HL-60 (cell line): ENCODE data around the gene ZNF423.

Experiments
- DNase-seq, 2 experiments: peaks; one replicate each; pipeline ENCODE4 v3.0.0-alpha.2; 2010 to 2020; ENCODE audit warnings: low read depth in 1 of 2, low spot score in 1 of 2
- H3K27ac ChIP-seq: fragments of 250-450 bp; sonication (Bioruptor Pico); replicated peaks from 2 replicates; pipeline ENCODE4 v1.5.1; 2020; ENCODE audit warnings: mild to moderate bottlenecking, moderate library complexity
- H3K27me3 ChIP-seq: fragments of 250-450 bp; sonication (Bioruptor Pico); 2 replicates; pipeline ENCODE4 v1.5.1; 2021; ENCODE audit warnings: mild to moderate bottlenecking, moderate library complexity; ENCODE audit not compliant: insufficient read depth, poor library complexity, severe bottlenecking
- H3K4me3 ChIP-seq: replicated peaks from 2 replicates; pipeline ENCODE4 v1.5.1; 2011; ENCODE audit warnings: mild to moderate bottlenecking, control low read depth, low read length; ENCODE audit not compliant: insufficient read depth
- CTCF ChIP-seq: IDR thresholded peaks from one replicate; pipeline ENCODE4 v1.5.1; 2011; ENCODE audit warnings: low read length, control low read depth, inconsistent platforms; ENCODE audit not compliant: insufficient read depth
- GABPA ChIP-seq: IDR thresholded peaks from 2 replicates; pipeline ENCODE4 v1.6.1; 2012; ENCODE audit warnings: low read depth
- POLR2AphosphoS5 ChIP-seq: IDR thresholded peaks from 2 replicates; pipeline ENCODE4 v1.6.1; 2012; ENCODE audit warnings: low read depth
- REST ChIP-seq: IDR thresholded peaks from 2 replicates; pipeline ENCODE4 v1.6.1; 2012; ENCODE audit warnings: low read depth; ENCODE audit not compliant: insufficient replicate concordance
- SPI1 ChIP-seq: IDR thresholded peaks from 2 replicates; pipeline ENCODE4 v1.6.1; 2012; ENCODE audit warnings: low read depth, mild to moderate bottlenecking, borderline replicate concordance

ZNF423 gene

GRCh38 chr16:49484936-49485335, 371.0 kb downstream of the ZNF423 start:
- H3K4me3 ChIP-seq: no peak overlapping the region
- no peak for DNase-seq
- no peaks in the 10 kb centered on the region for H3K27me3 ChIP-seq
- TF ChIP-seq POLR2AphosphoS5 (no peak), GABPA (no peak), CTCF (no peak)
- no peak overlapping the region for H3K27ac ChIP-seq

- H3K27me3 ChIP-seq: no peaks in the 10 kb centered on the region
- H3K4me3 ChIP-seq: no peak overlapping the region
- no peak overlapping the region for H3K27ac ChIP-seq
- no peak for TF ChIP-seq GABPA
- TF ChIP-seq REST: no peak
- no peak for TF ChIP-seq CTCF
- DNase-seq: no peak
These were observed 371.5 kb downstream of the ZNF423 start for GRCh38 chr16:49484451-49484849.

- H3K27me3 ChIP-seq: no peaks in the 10 kb centered on the region
- H3K27ac ChIP-seq: no peak overlapping the region
- no peak overlapping the region for H3K4me3 ChIP-seq
- no peak for DNase-seq
- TF ChIP-seq REST (no peak), POLR2AphosphoS5 (no peak), CTCF (no peak), GABPA (no peak), SPI1 (no peak)
These were observed 372.1 kb downstream of the ZNF423 start for GRCh38 chr16:49483651-49484450.

GRCh38 chr16:49483251-49483650, 372.7 kb downstream of the ZNF423 start:
- no peaks in the 10 kb centered on the region for H3K27me3 ChIP-seq
- no peak for DNase-seq
- TF ChIP-seq GABPA (no peak), POLR2AphosphoS5 (no peak), CTCF (no peak), SPI1 (no peak), REST (no peak)
- no peak overlapping the region for H3K4me3 ChIP-seq
- no peak overlapping the region for H3K27ac ChIP-seq
